A549 treated with CpdA at 1 μM for 4 hours (cell line): ENCODE results near the gene DOLPP1. TPM values are rescaled to one million over a fixed set of nuclear protein-coding genes. Genes with fewer than 3 reads are reported as not detected.

Experiments used
- total RNA-seq: library from RNA; stranded (reverse); fragments of 200-300 nt; extraction: Qiagen RNA extraction; gene quantifications from 5 replicates; pipeline ENCODE4 v1.2.3, GENCODE V29; 2022; ENCODE audit warnings: low read depth

The DOLPP1 gene, protein sequence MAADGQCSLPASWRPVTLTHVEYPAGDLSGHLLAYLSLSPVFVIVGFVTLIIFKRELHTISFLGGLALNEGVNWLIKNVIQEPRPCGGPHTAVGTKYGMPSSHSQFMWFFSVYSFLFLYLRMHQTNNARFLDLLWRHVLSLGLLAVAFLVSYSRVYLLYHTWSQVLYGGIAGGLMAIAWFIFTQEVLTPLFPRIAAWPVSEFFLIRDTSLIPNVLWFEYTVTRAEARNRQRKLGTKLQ
- 20.4 to 23.4 TPM (median 21.3 TPM) in 5 replicates for total RNA-seq

DNA sequence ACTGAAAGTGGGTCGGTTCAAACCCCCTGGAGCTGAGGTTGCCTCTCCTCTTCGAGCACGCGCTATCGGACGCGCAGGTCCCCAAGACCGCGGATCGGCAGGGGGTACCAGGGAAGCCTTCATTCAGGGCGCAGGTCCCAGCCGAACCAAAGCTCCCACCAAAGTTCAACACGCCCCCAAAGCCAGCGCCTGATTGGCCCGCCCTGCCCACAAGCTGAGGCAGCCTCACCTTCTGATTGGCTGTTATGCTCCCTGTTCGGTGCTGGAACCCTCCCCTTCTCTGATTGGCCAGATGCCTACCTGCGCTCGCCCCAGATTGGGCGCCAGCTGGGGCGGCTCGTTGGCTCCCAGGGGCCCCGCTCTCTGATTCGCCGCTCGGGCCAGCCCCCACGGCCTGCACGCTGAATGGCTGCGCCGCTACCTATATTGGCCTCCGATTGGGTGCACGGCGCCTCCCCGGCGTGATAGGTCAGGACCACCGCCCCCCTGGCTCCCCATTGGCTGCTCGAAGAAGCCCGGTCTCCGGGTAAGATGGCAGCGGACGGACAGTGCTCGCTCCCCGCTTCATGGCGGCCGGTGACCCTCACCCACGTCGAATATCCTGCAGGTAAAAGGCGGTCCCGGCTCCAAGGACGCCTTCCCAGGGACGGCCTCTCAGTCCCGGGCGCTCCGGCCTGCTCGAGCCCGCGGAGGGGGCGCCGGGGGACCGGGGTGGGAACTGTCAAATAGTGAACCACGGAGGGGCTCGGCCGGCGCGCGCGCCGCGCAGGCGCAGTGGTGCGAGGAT lies at the start of gene DOLPP1:
Gene DOLPP1 (plus strand): TSS at position 511 of the 787 bp plus-strand sequence. CDS start 21 bp downstream, at position 532.

DNA sequence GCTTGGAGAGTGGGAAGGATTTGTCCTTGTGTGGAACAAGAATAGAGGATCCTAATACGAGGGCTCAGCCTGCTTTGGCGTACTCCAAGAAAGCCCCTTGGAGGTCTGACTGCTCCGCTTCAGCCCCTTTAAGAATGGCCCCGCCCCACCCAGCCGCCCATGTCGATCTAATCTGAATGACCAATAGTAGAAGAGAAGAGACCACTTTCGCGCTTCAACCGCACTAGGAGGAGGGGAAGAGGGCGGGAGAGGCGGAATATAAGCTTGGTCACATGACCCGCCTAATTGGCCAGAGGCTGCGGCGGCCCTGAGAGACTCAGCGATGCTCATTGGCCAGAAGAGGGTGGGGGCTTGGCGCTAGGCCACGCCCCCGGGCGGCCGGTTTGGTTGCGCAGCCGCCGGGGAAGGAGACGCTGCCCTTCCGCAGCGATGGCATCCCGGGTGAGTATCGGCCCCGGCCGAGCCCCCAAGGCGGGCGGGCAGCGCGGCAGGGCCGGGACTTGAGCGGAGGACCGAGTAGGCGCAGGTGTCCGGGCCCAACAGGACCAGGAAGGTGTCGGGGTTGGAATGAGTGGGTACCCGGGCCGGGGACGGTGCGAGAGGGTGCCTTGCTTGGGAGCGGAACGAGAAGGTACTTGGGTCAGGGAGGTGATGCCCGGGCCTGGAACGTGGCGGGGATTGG lies 44.5 kb upstream of the DOLPP1 start, which contains the start of gene MIGA2:
Gene MIGA2 (plus strand): TSS at position 386 of the 682 bp plus-strand sequence. CDS start 3,969 bp downstream, outside the sequence.

DNA sequence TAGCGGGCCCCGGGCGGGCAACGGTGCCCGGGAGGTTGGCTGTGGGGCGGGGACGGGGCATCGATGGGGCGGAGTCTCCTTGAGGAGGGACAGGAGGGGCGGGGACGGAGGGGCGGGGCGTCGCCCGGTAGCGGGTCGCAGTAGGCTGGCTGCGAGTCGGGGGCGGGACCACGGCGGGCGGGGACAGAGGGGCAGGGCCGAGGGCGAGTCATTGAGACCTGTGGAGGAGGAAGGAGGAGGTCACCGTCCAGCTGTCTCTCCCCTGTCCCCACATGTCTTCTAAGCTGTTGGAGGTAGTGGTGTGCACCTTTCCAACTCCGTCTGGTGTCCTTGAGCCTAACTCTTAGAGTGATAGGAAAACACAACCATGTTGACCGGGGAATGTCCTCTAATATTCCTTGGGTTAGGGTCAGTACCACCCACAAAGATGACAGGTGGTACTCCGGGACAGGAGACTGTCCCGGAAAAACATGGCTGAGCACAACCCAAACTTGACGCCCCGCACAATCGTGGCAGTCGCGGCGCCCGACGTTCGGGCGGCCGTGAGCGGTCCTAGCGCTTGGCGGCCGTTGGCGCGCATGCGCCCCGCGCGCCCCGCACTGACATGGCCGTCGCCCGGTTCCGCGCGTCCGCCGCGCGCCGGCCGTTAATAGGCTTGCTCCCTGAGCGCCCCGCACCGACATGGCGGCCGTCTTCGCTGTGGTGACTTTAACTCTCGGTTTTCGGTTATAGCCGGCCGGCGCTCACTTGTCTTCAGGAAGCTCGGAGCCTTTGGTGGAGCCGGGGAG lies 30.0 kb downstream of the DOLPP1 start, which contains the start of the genes CRAT and PTPA:
Gene CRAT (minus strand): TSS at position 54 of the 788 bp plus-strand sequence. CDS start 284 bp downstream, outside the sequence.
Gene PTPA (plus strand): TSS at position 676 of the 788 bp plus-strand sequence. CDS start 186 bp downstream, outside the sequence.

Other genes starting within 250 kb of the DOLPP1 start
- 7.7 to 8.8 TPM (median 8.1 TPM) in 5 replicates for gene KYAT1, start 199.2 kb upstream of the DOLPP1 start, total RNA-seq
- gene LRRC8A, start 199.0 kb upstream of the DOLPP1 start, total RNA-seq, result 36.1 to 43.2 TPM (median 42.1 TPM) in 5 replicates
- 0.13 TPM in 1 of 5 replicates, not detected in the others for gene PHYHD1, start 160.1 kb upstream of the DOLPP1 start, total RNA-seq
- 28.0 to 38.9 TPM (median 36.5 TPM) in 5 replicates for gene DOLK, start 133.5 kb upstream of the DOLPP1 start, total RNA-seq
- gene NUP188, start 133.4 kb upstream of the DOLPP1 start, total RNA-seq, result 38.0 to 41.3 TPM (median 39.8 TPM) in 5 replicates
- gene SH3GLB2, start 52.8 kb upstream of the DOLPP1 start, total RNA-seq, result 34.4 to 53.8 TPM (median 47.7 TPM) in 5 replicates
- gene MIGA2, start 44.5 kb upstream of the DOLPP1 start, total RNA-seq, result 11.7 to 15.6 TPM (median 13.5 TPM) in 5 replicates
- 25.2 to 31.1 TPM (median 28.6 TPM) in 5 replicates for gene CRAT, start 29.7 kb downstream of the DOLPP1 start, total RNA-seq
- gene PTPA, start 30.3 kb downstream of the DOLPP1 start, total RNA-seq, result 121 to 135 TPM (median 133 TPM) in 5 replicates
- gene IER5L, start 97.2 kb downstream of the DOLPP1 start, total RNA-seq, result 36.0 to 86.1 TPM (median 78.9 TPM) in 5 replicates